Left cardiac atrium (tissue), 4 donors: ENCODE data around the gene GTF2I. TPM values are rescaled to one million over a fixed set of nuclear protein-coding genes. Genes with fewer than 3 reads are reported as not detected.
"Not testable (repeated sequence)": the region's sequence is repeated elsewhere in the genome, so short reads cannot be mapped to it uniquely, and the experiment has no call there.

Source experiments
- ATAC-seq, 2 donors: fragments of 200-7000 bp; cut with Tn5 transposase; one replicate each; pipeline ENCODE4 v1.9.1; 2020; ENCODE audit warnings: mild to moderate bottlenecking in 2 of 2, moderate library complexity in 2 of 2
- DNase-seq: peaks from one replicate; pipeline ENCODE4 v3.0.0-alpha.2; 2020
- intact Hi-C, 2 donors: fragments of 100-400 bp; cut with DNase I; formaldehyde crosslinking; loops; one replicate each; pipeline versions ENCODE4 v1.14.1 to v1.15.1; 2022 to 2023
- total RNA-seq, 2 donors: library from RNA; stranded (reverse); fragmentation: NEBNext Ultra II Directional; extraction: Animal tissue kit (Norgen Biotek cat#: 25700); gene quantifications; one replicate each; pipeline ENCODE4 v1.2.1, GENCODE V29; 2021
- donor health status: DM: no; HTN: yes; CAD: no.
- donor health status: DM: no; HTN: yes; CAD: no; lungs with severe emphysema.
- donor health status: DM: yes; HTN: yes; CAD: no.
- donor health status: Dilated cardiomyopathy.

The GTF2I gene
- total RNA-seq, 2 donors from 2014 or later: 131 to 132 TPM

- intact Hi-C loops, DNase-seq, ATAC-seq: not testable (repeated sequence)
These were observed 101.5 kb downstream of the GTF2I start for GRCh38 chr7:74758982-74759381.

DNA sequence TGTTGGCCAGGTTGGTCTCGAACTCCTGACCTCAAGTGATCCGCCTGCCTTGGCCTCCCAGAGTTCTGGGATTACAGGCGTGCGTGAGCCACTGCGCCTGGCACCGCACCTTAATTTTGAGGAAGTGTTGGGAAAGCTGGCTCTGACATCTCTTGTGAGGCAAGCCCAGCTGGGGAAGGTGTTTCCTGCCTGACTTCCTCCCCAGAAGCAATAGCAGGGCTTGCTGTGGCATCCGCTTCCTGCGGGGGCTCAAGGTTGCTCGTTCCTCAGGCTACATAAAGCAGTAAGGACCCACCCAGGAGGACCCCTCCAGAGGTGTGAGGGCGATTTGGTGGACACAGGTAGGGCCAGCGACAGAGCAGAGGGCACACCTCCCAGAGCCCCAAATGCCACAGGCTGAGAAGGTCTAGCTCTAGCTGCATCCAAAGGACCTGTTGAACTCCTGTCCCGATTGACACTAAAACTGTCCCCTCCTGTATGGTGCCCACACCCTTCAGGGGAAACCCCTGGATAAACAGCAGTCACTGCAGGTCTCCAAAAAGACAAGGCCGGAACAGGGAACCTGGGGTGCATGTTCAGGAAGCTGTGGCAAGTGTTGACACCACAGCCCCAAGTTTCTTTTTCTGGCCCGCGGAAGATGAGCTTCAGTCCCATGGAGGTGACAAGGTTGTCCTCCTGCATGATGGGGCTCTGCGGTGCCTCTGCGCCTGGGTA is 107.8 kb downstream of the GTF2I start:
- intact Hi-C loops, DNase-seq: not testable (repeated sequence)
- peak; percentile 47 to 55 for ATAC-seq

DNA sequence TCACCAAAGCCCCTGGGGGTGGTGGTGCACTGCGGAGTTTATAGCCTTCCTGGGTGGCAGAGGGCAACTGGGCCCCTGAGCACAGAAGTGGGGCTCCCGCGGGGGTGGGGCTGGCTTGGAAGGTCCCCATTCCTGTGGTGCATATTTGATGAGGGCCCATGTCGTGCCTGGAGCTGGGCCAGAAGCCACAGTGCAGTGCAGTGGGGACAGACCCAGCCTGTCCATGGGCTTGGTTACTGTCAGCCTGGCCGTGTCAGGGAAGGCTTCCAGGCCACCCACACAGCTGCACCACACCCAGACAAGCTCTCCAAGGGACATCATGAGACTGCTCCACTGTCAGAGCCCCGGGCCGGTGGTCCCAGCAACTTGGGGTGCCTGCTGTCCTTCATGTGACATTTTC is 109.0 kb downstream of the GTF2I start:
- intact Hi-C loops, DNase-seq: not testable (repeated sequence)
- ATAC-seq: peak in 1 of 2 donors; percentile 44

DNA sequence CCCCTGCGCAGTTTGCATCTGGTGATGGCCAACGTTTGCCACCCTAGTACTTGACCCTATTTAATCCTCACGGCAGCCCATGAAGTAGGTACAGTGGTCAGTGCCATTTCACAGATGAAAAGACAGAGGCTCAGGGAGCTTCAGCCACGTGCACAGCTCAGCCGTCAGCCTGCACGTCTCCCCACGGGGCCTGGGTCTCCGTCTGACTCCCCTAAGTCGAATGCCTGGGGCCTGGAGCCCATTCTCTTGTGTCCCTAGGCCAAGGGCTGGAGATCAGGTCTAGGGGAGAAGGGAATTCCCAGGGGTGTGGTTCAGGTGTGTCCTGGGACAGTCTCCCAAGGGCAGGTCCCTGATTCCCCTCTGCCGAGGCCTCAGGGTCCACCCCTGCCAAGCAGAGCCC is 109.5 kb downstream of the GTF2I start:
- not testable (repeated sequence) for DNase-seq, ATAC-seq

GRCh38 chr7:74770062-74770461 is 112.5 kb downstream of the GTF2I start:
- peak; percentile 17 for DNase-seq
- intact Hi-C loops, ATAC-seq: not testable (repeated sequence)

More for the DNA sequence above, 109.5 kb downstream of the GTF2I start:
- intact Hi-C loops: not testable (repeated sequence)

GRCh38 chr7:74772093-74772492 is 114.6 kb downstream of the GTF2I start:
- ATAC-seq, intact Hi-C loops, DNase-seq: not testable (repeated sequence)

DNA sequence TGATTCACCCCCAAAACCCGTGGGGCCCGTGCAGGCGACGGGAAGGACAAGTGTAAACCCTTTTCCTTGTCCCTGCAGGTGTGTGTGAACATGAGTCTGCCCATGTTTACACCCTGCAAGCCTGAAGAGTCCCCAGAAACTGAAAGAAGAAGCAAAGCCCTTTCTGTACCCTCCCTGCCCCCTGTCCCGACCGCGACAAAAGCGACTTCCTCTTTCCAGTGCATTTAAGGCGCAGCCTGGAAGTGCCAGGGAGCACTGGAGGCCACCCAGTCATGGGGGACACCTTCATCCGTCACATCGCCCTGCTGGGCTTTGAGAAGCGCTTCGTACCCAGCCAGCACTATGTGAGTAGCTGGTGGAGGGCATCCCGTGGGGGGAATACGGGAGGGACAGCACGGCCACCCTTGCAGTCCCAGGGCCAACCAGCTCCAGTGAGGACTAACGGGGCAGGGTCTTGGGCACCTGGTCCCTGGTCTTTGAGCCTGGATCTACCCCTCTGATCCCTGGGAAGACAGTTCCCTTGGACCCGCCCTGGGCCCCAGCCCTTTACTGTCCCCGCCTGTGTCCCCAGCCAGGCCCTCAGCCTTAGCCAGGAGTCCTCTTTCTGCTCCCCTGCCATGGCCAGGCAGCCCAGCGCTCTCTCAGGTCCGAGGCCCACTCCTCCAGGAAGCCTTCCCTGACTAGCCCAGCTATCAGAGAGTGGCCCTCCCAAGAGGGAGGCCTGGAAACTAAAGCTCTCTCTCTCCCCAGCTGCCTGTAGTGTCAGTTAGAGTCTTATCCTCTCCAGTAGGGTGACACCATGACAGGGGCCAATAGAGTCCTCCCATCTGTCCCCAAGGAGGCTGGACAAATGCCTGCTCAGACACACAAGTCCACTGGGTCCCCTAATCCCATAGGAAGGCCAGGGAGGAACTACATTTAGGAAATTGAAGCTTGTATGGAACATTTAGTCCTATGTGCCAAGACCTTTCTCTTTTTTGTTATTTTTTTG is 116.5 kb downstream of the GTF2I start, which contains the start of gene NCF1:
NCF1 (plus strand) TSS at position 252 of the 991 bp plus-strand sequence; CDS start at position 273, 21 bp downstream.
- DNase-seq, intact Hi-C loops: not testable (repeated sequence)
- ATAC-seq: peak; percentile 58 to 81

DNA sequence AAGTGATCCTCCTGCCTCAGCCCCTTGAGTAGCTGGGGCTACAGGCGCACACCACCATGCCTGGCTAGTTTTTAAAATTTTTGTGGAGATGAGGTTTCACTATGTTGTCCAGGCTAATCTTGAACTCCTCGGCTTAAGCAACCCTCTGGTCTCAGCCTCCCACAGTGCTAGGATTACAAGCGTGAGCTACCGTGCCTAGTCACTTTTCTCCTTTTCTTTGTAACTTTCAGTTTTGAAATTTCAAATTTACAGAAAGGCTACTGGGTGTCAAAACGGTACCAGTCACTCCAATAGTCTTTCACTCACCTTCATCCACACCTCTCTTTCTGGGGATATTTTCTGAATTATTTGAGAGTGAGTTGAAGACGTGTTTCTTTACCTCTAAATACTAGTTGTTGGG is 117.6 kb downstream of the GTF2I start:
- intact Hi-C loops, ATAC-seq, DNase-seq: not testable (repeated sequence)

- DNase-seq, ATAC-seq: not testable (repeated sequence)
These were observed 121.5 kb downstream of the GTF2I start for GRCh38 chr7:74779053-74779452.

GRCh38 chr7:74781746-74782145 is 124.2 kb downstream of the GTF2I start:
- intact Hi-C loops, DNase-seq, ATAC-seq: not testable (repeated sequence)

More at GRCh38 chr7:74779053-74779452, 121.5 kb downstream of the GTF2I start:
- intact Hi-C loops: not testable (repeated sequence)

GRCh38 chr7:74783595-74783994 is 126.1 kb downstream of the GTF2I start:
- DNase-seq, ATAC-seq, intact Hi-C loops: not testable (repeated sequence)

- peak; percentile 97 to 98 for ATAC-seq
- peak; percentile 94 for DNase-seq
- intact Hi-C loops: not testable (repeated sequence)
These were observed 131.0 kb downstream of the GTF2I start for GRCh38 chr7:74788369-74789150.

DNA sequence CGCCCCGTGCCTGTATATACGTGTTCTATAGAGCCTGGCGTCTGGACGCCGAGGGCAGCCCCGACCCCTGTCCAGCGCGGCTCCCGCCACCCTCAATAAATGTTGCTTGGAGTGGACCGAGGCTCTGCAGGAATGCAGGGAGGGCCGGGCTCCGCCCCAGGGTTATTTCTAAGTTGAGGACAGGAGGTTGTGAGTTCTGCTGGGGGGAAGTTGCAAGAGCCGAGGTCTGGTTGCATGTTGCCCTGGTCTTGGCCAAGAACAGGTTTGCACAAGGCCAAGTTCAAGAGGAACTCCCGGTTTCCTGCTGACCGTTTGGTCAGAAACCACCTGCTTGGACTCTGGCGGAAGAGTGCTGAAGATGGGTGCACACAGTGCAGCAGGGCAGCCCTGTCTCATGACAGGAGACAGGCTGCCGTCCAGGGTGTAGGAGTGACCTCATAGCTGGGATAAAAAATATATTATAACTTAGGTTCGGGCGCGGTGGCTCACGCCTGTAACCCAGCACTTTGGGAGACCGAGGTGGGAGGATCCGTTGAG is 131.8 kb downstream of the GTF2I start:
- peak; percentile 23 to 27 for ATAC-seq
- DNase-seq, intact Hi-C loops: not testable (repeated sequence)

DNA sequence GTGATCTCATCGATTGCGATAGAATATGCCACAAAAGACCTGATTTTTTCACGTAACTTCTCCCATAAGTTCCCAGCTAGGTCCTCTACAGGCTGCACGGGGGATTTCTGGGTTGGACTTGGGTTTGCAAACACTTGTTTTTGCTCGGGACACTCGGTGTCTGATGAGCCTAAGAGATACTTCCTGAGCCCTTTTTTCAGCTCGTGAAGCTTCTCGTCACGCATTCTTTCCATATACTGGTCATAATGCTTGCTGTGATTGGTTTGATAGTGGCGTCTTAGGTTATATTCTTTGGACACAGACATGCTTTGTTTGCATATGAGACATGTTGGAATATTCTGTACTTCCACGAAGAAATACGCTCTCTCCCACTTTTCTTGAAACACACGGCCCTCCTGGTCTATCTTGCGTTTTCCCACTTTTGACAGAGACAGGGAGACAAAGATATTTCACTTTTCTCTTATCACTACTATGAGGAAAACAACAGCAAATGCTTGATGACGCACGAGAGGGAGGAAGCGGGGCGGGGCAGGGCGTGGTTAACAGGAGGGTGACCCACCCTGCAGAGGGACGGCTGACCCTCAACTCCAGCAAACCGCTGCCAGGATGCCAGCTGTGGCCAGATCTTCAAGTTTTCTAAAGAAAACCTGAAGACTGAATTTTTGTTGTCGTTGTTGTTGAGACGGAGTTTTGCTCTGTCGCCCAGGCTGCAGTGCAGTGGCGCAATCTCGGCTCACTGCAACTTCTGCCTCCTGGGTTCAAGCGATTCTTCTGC is 140.5 kb downstream of the GTF2I start:
- intact Hi-C loops, ATAC-seq, DNase-seq: not testable (repeated sequence)

- peak in 1 of 2 donors; percentile 71 for ATAC-seq
- intact Hi-C loops, DNase-seq: not testable (repeated sequence)
These were observed 141.1 kb downstream of the GTF2I start for GRCh38 chr7:74798644-74799043.
